C4-2B (cell line): ENCODE results near the gene CRAT.
A peak's percentile ranks its signal among the peaks of the same experiment; 100 is the strongest.

Experiments used
- H3K27ac ChIP-seq: fragments of 450-650 bp; 2 replicates; pipeline ENCODE4 v1.5.1; 2017
- CTCF ChIP-seq: fragments of 450-650 bp; conservative IDR thresholded peaks from 2 replicates; pipeline ENCODE4 v1.5.1; 2017; ENCODE audit warnings: mild to moderate bottlenecking
- ZFX ChIP-seq: fragments of 450-650 bp; IDR thresholded peaks from 2 replicates; pipeline ENCODE4 v1.6.1; 2017

The CRAT gene

GRCh38 chr9:129078691-129079503, 31.7 kb downstream of the CRAT start:
- TF ChIP-seq ZFX = no peak
- TF ChIP-seq CTCF = no peak
- peak overlapping the region; percentile 17; the same call in 1 of the 2 replicates for H3K27ac ChIP-seq

GRCh38 chr9:129077236-129077635, 33.4 kb downstream of the CRAT start:
- peak overlapping the region; percentile 64 for H3K27ac ChIP-seq
- TF ChIP-seq CTCF (no peak), ZFX (no peak)

- H3K27ac ChIP-seq = peak overlapping the region; percentile 64
- TF ChIP-seq CTCF (no peak), ZFX (no peak)
These were observed 34.0 kb downstream of the CRAT start for GRCh38 chr9:129076640-129077037.

GRCh38 chr9:129075996-129076639, 34.5 kb downstream of the CRAT start:
- TF ChIP-seq CTCF (no peak), ZFX (no peak)
- H3K27ac ChIP-seq = peak overlapping the region; percentile 64; the same call in 1 of the 2 replicates

- TF ChIP-seq ZFX = no peak
- TF ChIP-seq CTCF = no peak
- no peak overlapping the region for H3K27ac ChIP-seq
These were observed 36.5 kb downstream of the CRAT start for GRCh38 chr9:129074106-129074505.

GRCh38 chr9:129073404-129073803, 37.2 kb downstream of the CRAT start:
- TF ChIP-seq ZFX (no peak), CTCF (no peak)

GRCh38 chr9:129072171-129072570, 38.4 kb downstream of the CRAT start:
- TF ChIP-seq CTCF (no peak), ZFX (no peak)
- H3K27ac ChIP-seq = no peak overlapping the region

More at GRCh38 chr9:129073404-129073803, 37.2 kb downstream of the CRAT start:
- no peak overlapping the region for H3K27ac ChIP-seq
